ENCODE measurements around the gene COL27A1.

DNA sequence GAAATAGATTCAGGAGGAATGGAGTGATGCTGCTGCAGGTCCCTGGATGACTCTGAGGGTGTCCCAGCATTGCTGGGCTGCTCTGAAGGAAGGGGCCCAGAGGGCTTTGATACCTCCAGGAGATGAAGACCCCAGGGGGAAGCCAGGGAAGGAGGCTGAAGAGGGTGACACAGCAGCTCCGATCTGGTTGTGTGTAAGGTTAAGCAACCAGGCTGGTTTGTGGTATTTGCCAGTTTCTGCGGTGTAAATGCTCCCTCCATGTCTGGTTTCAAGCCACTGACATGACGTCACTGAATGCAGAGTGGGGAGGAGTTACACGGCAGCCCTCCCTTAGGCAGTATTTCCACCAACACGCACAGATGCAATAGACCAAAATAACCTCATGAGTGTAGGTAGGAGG lies 127.6 kb downstream of the COL27A1 start:
- TF ChIP-seq, protein P1, sequence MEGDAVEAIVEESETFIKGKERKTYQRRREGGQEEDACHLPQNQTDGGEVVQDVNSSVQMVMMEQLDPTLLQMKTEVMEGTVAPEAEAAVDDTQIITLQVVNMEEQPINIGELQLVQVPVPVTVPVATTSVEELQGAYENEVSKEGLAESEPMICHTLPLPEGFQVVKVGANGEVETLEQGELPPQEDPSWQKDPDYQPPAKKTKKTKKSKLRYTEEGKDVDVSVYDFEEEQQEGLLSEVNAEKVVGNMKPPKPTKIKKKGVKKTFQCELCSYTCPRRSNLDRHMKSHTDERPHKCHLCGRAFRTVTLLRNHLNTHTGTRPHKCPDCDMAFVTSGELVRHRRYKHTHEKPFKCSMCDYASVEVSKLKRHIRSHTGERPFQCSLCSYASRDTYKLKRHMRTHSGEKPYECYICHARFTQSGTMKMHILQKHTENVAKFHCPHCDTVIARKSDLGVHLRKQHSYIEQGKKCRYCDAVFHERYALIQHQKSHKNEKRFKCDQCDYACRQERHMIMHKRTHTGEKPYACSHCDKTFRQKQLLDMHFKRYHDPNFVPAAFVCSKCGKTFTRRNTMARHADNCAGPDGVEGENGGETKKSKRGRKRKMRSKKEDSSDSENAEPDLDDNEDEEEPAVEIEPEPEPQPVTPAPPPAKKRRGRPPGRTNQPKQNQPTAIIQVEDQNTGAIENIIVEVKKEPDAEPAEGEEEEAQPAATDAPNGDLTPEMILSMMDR (IDR thresholded peaks at IDR 0.05; ENCODE audit: low read depth, low read length), result no peak
- TF ChIP-seq, protein P2, sequence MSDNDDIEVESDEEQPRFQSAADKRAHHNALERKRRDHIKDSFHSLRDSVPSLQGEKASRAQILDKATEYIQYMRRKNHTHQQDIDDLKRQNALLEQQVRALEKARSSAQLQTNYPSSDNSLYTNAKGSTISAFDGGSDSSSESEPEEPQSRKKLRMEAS (IDR thresholded peaks at IDR 0.05; ENCODE audit: low read depth, low read length), result no peak; the same call in 1 of the 2 replicates
- TF ChIP-seq POLR2A (IDR thresholded peaks at IDR 0.05; ENCODE audit: extremely low read depth, insufficient read length), result no peak
- TF ChIP-seq MYC (IDR thresholded peaks at IDR 0.05; ENCODE audit: low read depth, low read length), result no peak

Measured in NB4 (cell line).